ENCODE data around the gene MLPH. TPM values are rescaled to one million over a fixed set of nuclear protein-coding genes. Genes with fewer than 3 reads are reported as not detected.

The MLPH gene
- total RNA-seq, 2 experiments from 2014 or later = not detected

GRCh38 chr2:237492137-237492890 lies 5.3 kb downstream of the MLPH start:
- ChIA-PET POLR2A (no interaction called here), CTCF (no interaction called here)
- Mint-ChIP-seq H3K4me3 (no peak overlapping the region), H3K27ac (no peak overlapping the region), H3K9me3 (peaks cover 20% of the 10 kb centered on the region), H3K27me3 (peaks cover 35% of the 10 kb centered on the region), H3K4me1 (ENCODE audit: low read depth) (no peaks in the 10 kb centered on the region), H3K36me3 (peaks cover 8% of the 10 kb centered on the region)
- intact Hi-C loops (cut with micrococcal nuclease) = no loop called here
- DNase-seq = no peak

- ChIA-PET CTCF (interaction anchor here (1.1 kb wide), 1 partner anchor 19 kb away, joined by 4 read pairs; no protein-coding TSS in a partner anchor), POLR2A (no interaction called here)
- H3K36me3 Mint-ChIP-seq = peaks cover 8% of the 10 kb centered on the region
- H3K27me3 Mint-ChIP-seq = peaks cover 29% of the 10 kb centered on the region
- DNase-seq = no peak
- peaks cover 20% of the 10 kb centered on the region for H3K9me3 Mint-ChIP-seq
- H3K4me1 Mint-ChIP-seq (ENCODE audit: low read depth) = no peaks in the 10 kb centered on the region
- no peak overlapping the region for H3K27ac Mint-ChIP-seq
- no peak overlapping the region for H3K4me3 Mint-ChIP-seq
- intact Hi-C loops (cut with micrococcal nuclease) = no loop called here
Measured at GRCh38 chr2:237494066-237494465, 7.0 kb downstream of the MLPH start.

- H3K9me3 Mint-ChIP-seq = peaks cover 19% of the 10 kb centered on the region
- H3K36me3 Mint-ChIP-seq = peaks cover 8% of the 10 kb centered on the region
- CTCF ChIA-PET = interaction anchor here (0.8 kb wide), 1 partner anchor 17 kb away, joined by 3 read pairs; no protein-coding TSS in a partner anchor
- H3K27me3 Mint-ChIP-seq = peaks cover 30% of the 10 kb centered on the region
- POLR2A ChIA-PET = no interaction called here
- DNase-seq = no peak
- H3K4me1 Mint-ChIP-seq (ENCODE audit: low read depth) = no peaks in the 10 kb centered on the region
- intact Hi-C loops (cut with micrococcal nuclease) = no loop called here
- H3K4me3 Mint-ChIP-seq = no peak overlapping the region
- H3K27ac Mint-ChIP-seq = no peak overlapping the region
Measured at GRCh38 chr2:237495521-237496117, 8.6 kb downstream of the MLPH start.

- Mint-ChIP-seq H3K27me3 (peaks cover 36% of the 10 kb centered on the region), H3K4me3 (no peak overlapping the region), H3K27ac (no peak overlapping the region), H3K9me3 (peaks cover 11% of the 10 kb centered on the region), H3K36me3 (peaks cover 8% of the 10 kb centered on the region), H3K4me1 (ENCODE audit: low read depth) (no peaks in the 10 kb centered on the region)
- CTCF ChIA-PET = interaction anchor here (0.8 kb wide), 1 partner anchor 16 kb away, joined by 3 read pairs; no protein-coding TSS in a partner anchor
- POLR2A ChIA-PET = no interaction called here
- no peak for DNase-seq
- intact Hi-C loops (cut with micrococcal nuclease) = no loop called here
Measured at GRCh38 chr2:237496428-237496827, 9.4 kb downstream of the MLPH start.

GRCh38 chr2:237497009-237497837 lies 10.2 kb downstream of the MLPH start:
- no peak for DNase-seq
- ChIA-PET CTCF (no interaction called here), POLR2A (no interaction called here)
- no peak overlapping the region for H3K4me3 Mint-ChIP-seq
- H3K27ac Mint-ChIP-seq = no peak overlapping the region
- peaks cover 39% of the 10 kb centered on the region for H3K27me3 Mint-ChIP-seq
- H3K36me3 Mint-ChIP-seq = no peaks in the 10 kb centered on the region
- intact Hi-C loops (cut with micrococcal nuclease) = no loop called here
- peaks cover 3% of the 10 kb centered on the region for H3K9me3 Mint-ChIP-seq
- H3K4me1 Mint-ChIP-seq (ENCODE audit: low read depth) = no peaks in the 10 kb centered on the region

GRCh38 chr2:237497838-237498186 lies 10.8 kb downstream of the MLPH start:
- Mint-ChIP-seq H3K9me3 (no peaks in the 10 kb centered on the region), H3K27ac (no peak overlapping the region), H3K36me3 (no peaks in the 10 kb centered on the region), H3K4me1 (ENCODE audit: low read depth) (no peaks in the 10 kb centered on the region), H3K27me3 (peaks cover 39% of the 10 kb centered on the region), H3K4me3 (no peak overlapping the region)
- no peak for DNase-seq
- intact Hi-C loops (cut with micrococcal nuclease) = no loop called here
- CTCF ChIA-PET = interaction anchor here (1.8 kb wide), 1 partner anchor 15 kb away, joined by 9 read pairs; no protein-coding TSS in a partner anchor
- POLR2A ChIA-PET = no interaction called here

GRCh38 chr2:237498341-237498740 lies 11.3 kb downstream of the MLPH start:
- Mint-ChIP-seq H3K4me3 (no peak overlapping the region), H3K27ac (no peak overlapping the region), H3K27me3 (peaks cover 39% of the 10 kb centered on the region), H3K9me3 (no peaks in the 10 kb centered on the region), H3K4me1 (ENCODE audit: low read depth) (no peaks in the 10 kb centered on the region), H3K36me3 (no peaks in the 10 kb centered on the region)
- ChIA-PET CTCF (interaction anchor here (1.8 to 2.8 kb wide), 2 partner anchors 14 to 74 kb away, joined by 8 to 9 read pairs; no protein-coding TSS in a partner anchor), POLR2A (no interaction called here)
- DNase-seq = no peak
- intact Hi-C loops (cut with micrococcal nuclease) = no loop called here

- CTCF ChIA-PET = interaction anchor here (1.8 to 3.5 kb wide), 3 partner anchors 12 to 71 kb away, joined by 8 to 18 read pairs (median 12); no protein-coding TSS in a partner anchor
- H3K27ac Mint-ChIP-seq = no peak overlapping the region
- POLR2A ChIA-PET = no interaction called here
- no peaks in the 10 kb centered on the region for H3K36me3 Mint-ChIP-seq
- peaks cover 36% of the 10 kb centered on the region for H3K27me3 Mint-ChIP-seq
- DNase-seq = no peak
- intact Hi-C loops (cut with micrococcal nuclease) = no loop called here
- H3K4me3 Mint-ChIP-seq = no peak overlapping the region
- no peaks in the 10 kb centered on the region for H3K9me3 Mint-ChIP-seq
- H3K4me1 Mint-ChIP-seq (ENCODE audit: low read depth) = no peaks in the 10 kb centered on the region
Measured at GRCh38 chr2:237500681-237501424, 13.8 kb downstream of the MLPH start.

GRCh38 chr2:237501892-237502513 lies 15.0 kb downstream of the MLPH start:
- Mint-ChIP-seq H3K9me3 (no peaks in the 10 kb centered on the region), H3K27me3 (peaks cover 28% of the 10 kb centered on the region), H3K4me3 (no peak overlapping the region), H3K36me3 (no peaks in the 10 kb centered on the region), H3K27ac (no peak overlapping the region), H3K4me1 (ENCODE audit: low read depth) (no peaks in the 10 kb centered on the region)
- no peak for DNase-seq
- ChIA-PET CTCF (interaction anchor here (1.1 to 3.5 kb wide), 4 partner anchors 8 to 70 kb away, joined by 3 to 18 read pairs (median 8); no protein-coding TSS in a partner anchor), POLR2A (no interaction called here)
- intact Hi-C loops (cut with micrococcal nuclease) = no loop called here

- intact Hi-C loops (cut with micrococcal nuclease) = no loop called here
- Mint-ChIP-seq H3K36me3 (no peaks in the 10 kb centered on the region), H3K4me1 (ENCODE audit: low read depth) (peaks cover 6% of the 10 kb centered on the region), H3K9me3 (no peaks in the 10 kb centered on the region), H3K27ac (no peak overlapping the region), H3K4me3 (no peak overlapping the region), H3K27me3 (peaks cover 33% of the 10 kb centered on the region)
- DNase-seq = no peak
- CTCF ChIA-PET = interaction anchor here (3.5 kb wide), 1 partner anchor 9 kb away, joined by 18 read pairs; no protein-coding TSS in a partner anchor
- POLR2A ChIA-PET = no interaction called here
Measured at GRCh38 chr2:237503201-237503600, 16.1 kb downstream of the MLPH start.

GRCh38 chr2:237505188-237505939 lies 18.3 kb downstream of the MLPH start:
- intact Hi-C loops (cut with micrococcal nuclease) = no loop called here
- H3K4me1 Mint-ChIP-seq (ENCODE audit: low read depth) = peaks cover 6% of the 10 kb centered on the region
- no peak for DNase-seq
- no peak overlapping the region for H3K27ac Mint-ChIP-seq
- H3K4me3 Mint-ChIP-seq = no peak overlapping the region
- H3K36me3 Mint-ChIP-seq = no peaks in the 10 kb centered on the region
- H3K9me3 Mint-ChIP-seq = no peaks in the 10 kb centered on the region
- H3K27me3 Mint-ChIP-seq = peaks cover 25% of the 10 kb centered on the region
- ChIA-PET POLR2A (no interaction called here), CTCF (interaction anchor here (1.7 to 1.9 kb wide), 2 partner anchors 7 to 66 kb away, joined by 5 read pairs; no protein-coding TSS in a partner anchor)

Measured in activated CD4-positive, alpha-beta memory T cell treated with anti-CD3 and anti-CD28 coated beads for 36 hours (primary cell).